Mucosa of gallbladder (tissue), 1 donor: ENCODE results near the gene RCAN2. TPM values are rescaled to one million over a fixed set of nuclear protein-coding genes. Genes with fewer than 3 reads are reported as not detected.

Source experiments
- DNase-seq: peaks from one replicate; pipeline ENCODE4 v3.0.0-alpha.2; 2020; ENCODE audit warnings: low spot score
- total RNA-seq: library from RNA; stranded (reverse); gene quantifications from one replicate; pipeline ENCODE4 v1.2.1, GENCODE V29; 2021
- donor health status: DM: no; HTN: no; CAD: no.

Gene RCAN2
- total RNA-seq, 1 donor from 2014 or later, result 61.7 TPM

DNA sequence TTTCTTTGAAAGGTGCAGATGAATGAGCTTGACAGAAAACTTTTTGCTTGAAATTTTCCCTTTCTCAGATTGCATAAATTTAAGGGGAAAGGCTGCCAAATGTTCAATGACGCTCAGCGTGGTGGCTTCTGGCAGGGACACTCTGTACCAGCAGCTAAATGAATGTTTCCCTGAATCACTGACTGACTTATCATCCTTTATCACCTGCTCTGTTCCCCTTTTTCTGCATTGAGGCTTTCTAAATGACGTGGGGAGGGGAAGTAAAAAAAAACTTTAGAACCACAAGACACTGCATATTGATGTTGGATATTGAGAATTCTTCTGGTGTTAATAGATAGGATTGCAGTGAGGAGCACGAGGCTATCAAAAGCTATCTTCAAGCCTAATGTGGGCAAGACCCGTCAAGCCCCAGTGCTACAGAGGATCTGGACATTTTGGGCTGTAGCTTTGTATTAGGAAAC is 273.5 kb downstream of the RCAN2 start:
- DNase-seq, result no peak

DNA sequence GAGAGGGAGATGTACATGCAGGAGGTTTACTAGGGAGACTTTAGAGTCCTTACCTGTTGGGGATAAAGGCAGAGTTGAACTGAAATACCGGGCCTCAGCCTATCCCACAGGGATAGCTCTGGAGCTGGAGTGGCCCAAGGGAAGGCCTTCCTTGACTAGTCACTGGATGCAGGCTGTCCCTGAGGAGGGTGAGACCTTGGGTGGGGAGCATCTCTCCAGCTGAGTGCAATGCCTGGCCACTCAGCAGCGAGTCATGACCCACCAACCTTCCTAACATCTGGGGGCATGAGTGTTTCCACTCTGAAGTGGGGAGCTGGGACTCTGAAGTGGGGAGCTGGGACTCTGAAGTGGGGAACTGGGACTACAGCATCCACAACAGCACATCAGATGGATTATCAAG is 274.4 kb downstream of the RCAN2 start:
- no peak for DNase-seq

GRCh38 chr6:46215777-46216176 is 275.5 kb downstream of the RCAN2 start:
- DNase-seq, result no peak

- no peak for DNase-seq
These were observed 276.0 kb downstream of the RCAN2 start for GRCh38 chr6:46215213-46215612.

DNA sequence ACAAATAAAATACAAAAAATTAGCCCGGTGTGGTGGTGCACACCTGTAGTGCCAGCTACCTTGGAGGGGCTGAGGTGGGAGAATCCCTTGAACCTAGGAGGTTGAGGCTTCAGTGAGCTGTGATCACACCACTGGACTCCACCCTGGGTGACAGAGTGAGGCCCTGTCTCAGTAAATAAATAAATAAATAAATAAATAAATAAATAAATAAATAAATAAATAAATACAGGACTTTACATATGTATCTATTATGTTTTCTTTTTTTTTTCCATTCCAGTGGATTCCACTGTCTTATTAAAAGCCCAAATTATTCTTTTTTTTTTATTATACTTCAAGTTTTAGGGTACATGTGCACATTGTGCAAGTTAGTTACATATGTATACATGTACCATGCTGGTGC is 279.3 kb downstream of the RCAN2 start:
- no peak for DNase-seq

- DNase-seq, result no peak
These were observed 281.0 kb downstream of the RCAN2 start for GRCh38 chr6:46210294-46210693.

DNA sequence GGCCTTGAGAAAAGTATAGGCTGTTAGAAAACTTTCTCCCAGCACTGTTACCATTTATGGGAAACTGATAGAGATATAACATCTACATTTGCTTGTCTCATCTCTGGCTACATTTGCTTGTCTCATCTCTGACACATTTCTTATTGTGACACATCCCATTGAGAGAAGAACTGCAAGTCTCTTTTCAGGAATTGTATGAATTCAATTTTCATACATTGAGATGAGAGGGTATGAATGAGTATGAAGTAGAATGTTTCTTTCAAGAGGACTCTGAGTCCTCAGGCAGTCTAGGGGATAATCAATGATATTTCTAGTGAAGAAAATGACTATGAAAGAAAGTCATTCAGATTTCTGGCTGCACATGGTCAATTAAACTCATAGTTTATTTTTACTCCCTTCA is 282.9 kb downstream of the RCAN2 start:
- no peak for DNase-seq

- DNase-seq, result no peak
These were observed 284.1 kb downstream of the RCAN2 start for GRCh38 chr6:46207174-46207573.

- no peak for DNase-seq
These were observed 286.2 kb downstream of the RCAN2 start for GRCh38 chr6:46204880-46205650.

- no peak for DNase-seq
These were observed 287.7 kb downstream of the RCAN2 start for GRCh38 chr6:46203391-46204177.

DNA sequence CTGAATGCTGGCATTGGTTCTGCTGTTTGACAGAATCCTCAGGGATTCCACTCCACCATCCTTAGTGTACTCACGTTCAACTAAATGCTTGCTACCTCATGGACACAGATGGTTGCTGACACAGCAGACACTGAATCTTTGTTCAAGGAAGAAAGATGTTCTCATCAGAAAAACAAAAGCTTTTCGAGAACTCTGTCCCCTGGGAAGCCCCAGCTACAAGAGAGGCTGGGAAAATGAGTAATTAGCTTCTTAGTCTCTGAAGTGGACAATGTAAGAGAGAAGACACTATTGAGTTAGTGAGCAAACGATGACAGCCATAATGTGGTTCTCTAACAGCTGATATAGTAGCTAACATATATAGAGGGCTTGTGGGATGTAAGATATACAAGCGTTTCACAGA is 289.5 kb downstream of the RCAN2 start:
- no peak for DNase-seq

DNA sequence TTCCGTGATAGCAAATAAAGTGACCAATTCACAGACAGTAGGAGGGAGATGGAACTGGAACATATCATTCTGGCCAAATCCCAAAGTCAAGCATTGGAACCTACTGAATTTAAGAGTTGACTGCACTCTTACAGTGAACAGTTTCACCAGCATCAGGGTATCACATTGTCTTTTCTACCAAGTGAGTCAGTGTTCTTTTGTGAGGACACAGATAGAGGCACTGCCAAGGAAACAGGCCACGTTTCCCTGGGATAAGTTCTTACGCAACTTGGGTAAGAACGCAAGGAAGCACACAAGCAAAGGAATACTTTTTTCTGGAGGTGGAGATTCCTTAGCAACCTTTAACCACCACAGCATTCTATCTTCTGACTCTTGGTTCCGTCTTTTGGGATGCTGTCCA is 291.9 kb downstream of the RCAN2 start:
- DNase-seq, result no peak

DNA sequence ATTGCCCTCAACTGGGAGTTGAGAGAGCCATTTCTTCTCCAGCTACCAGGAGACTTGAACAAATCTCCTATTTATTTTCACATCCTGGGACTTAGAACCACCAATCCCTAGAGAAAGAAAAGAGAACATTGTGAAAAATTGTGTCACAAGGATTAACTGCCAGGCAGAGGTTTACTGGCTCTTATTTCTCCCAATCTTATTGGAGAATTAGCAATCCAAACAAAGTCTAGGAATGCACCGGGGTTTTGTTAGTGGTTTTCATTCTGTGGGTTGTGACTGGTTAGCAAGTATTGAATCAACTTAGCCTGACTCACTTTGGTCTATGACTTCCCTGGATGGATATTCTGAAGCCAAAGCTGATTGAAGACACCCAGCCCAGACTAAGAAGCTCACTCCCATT is 299.3 kb downstream of the RCAN2 start:
- no peak for DNase-seq

DNA sequence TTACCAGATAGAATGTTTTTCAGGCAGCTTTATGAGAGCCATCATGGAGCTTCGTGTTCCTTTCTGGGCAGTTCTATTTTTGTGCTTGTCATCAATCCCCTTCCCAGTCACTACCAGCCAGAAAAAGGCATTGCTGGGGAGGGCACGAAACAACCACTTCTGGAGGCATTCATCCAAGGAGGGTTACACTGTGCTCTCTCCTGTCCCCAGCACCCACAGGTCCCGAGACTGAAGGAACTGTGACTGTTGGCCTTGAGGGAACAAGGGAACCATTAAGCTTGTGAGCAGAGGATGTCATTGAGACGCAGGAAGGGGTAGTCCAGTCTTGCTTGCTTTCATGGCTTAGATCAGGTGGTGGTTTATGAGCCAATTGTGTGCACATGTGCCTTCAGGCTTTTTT is 300.4 kb downstream of the RCAN2 start:
- DNase-seq, result no peak

DNA sequence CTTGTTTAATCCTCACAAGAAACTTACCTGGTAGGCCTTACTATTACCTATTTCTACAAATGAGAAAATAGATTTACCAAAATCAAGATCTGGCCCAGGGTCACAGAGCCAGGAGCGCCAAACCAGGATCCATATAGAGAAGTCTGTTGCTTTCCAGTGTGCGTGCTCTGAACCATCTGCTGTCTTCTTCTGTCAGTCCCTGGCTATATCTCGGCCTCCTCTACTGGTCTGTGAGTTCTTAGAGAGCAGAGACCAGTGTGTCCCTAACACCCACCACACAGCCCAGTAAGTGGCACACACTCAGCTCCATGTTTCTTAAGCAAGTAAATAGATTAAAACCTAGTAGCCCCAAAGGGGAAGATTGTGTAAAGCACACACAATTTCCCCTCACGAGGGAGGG is 301.5 kb downstream of the RCAN2 start:
- no peak for DNase-seq

DNA sequence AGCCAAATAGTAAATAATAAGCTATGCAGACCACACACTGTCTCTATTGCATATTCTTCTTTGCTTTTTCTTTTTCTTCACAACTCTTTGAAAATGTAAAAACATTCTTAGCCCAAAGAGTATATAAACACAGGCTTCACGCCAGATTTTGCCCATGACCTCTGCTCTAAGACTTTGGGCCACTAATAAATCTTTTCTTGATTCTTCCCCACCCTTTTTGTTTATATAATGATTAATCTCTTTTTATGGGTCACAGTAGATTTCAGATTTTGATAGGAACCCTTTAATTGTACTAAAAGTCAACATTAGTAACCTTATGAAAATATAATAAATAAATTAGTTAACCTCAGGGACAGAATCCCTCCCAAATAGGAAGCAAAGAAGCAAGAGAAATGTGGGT is 304.7 kb downstream of the RCAN2 start:
- no peak for DNase-seq

DNA sequence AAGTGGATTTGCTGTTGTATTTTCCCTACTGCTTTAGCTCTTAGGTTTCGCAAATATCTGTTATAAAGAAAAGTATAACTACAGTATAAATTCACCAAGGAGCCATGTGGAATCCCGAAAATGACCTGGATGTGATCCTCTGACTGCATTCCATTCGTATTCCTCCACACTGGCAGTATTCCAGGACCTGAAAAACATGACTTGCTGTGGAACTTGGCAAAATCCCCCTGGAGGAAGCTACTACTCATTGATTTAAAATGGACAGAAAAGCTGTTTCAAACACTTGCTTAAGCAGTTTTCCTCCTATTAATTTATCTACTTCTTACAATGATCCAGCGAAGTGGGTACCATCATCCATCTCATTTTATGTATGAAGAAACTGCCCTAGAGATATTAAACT is 307.1 kb downstream of the RCAN2 start:
- no peak for DNase-seq

GRCh38 chr6:46175976-46176375 is 315.3 kb downstream of the RCAN2 start:
- no peak for DNase-seq

- no peak for DNase-seq
These were observed 315.8 kb downstream of the RCAN2 start for GRCh38 chr6:46175446-46175845.

- no peak for DNase-seq
These were observed 316.3 kb downstream of the RCAN2 start for GRCh38 chr6:46174904-46175303.

GRCh38 chr6:46172176-46172575 is 319.1 kb downstream of the RCAN2 start:
- DNase-seq, result no peak
